Lower leg skin (tissue), 4 donors: Measurements from ENCODE around the gene MT1E. TPM values are rescaled to one million over a fixed set of nuclear protein-coding genes. Genes with fewer than 3 reads are reported as not detected.

ENCODE experiments used
- DNase-seq, 2 donors: peaks; one replicate each; pipeline ENCODE4 v3.0.0-alpha.2; 2019; ENCODE audit warnings: low spot score in 2 of 2
- H3K4me3 ChIP-seq: fragments of 200-600 bp; sonication (generic); 2 replicates; pipeline ENCODE4 v1.5.1; 2017; ENCODE audit warnings: mild to moderate bottlenecking, low read depth; ENCODE audit not compliant: poor library complexity, severe bottlenecking
- CTCF ChIP-seq, 3 donors: fragments of 450-650 bp; IDR thresholded peaks; one replicate each; pipeline ENCODE4 v1.5.1; 2016; ENCODE audit warnings: antibody characterized with exemption in 3 of 3, mild to moderate bottlenecking in 3 of 3, moderate library complexity in 2 of 3
- POLR2A ChIP-seq, 2 donors: fragments of 450-650 bp; IDR thresholded peaks; one replicate each; pipeline ENCODE4 v1.6.1; 2016 to 2017; ENCODE audit warnings: antibody characterized with exemption in 2 of 2, mild to moderate bottlenecking in 1 of 2, moderate library complexity in 1 of 2
- WGBS, 2 donors: methylation state at CpG; one replicate each; pipeline ENCODE4 v1.1.5; 2018; 5-methylcytosine and 5-hydroxymethylcytosine counted together
- intact Hi-C: fragments of 100-400 bp; cut with DNase I; formaldehyde crosslinking; loops from one replicate; pipeline ENCODE4 v1.15.0; 2023; ENCODE audit warnings: low total_unique reads
- total RNA-seq, 4 donors: library from RNA; depleted of rRNA; stranded (reverse); fragments of >200 nt; gene quantifications; one replicate each; pipeline ENCODE4 v1.1.0, GENCODE V29; 2016

Gene MT1E
- total RNA-seq, 4 donors from 2014 or later: 140 to 437 (median 224) TPM

GRCh38 chr16:56607675-56608042 lies 17.9 kb upstream of the MT1E start:
- no peak for TF ChIP-seq POLR2A (IDR thresholded peaks at IDR 0.05)
- no peak for TF ChIP-seq CTCF (IDR thresholded peaks at IDR 0.05)
- intact Hi-C loops: loop anchor here (10.0 kb wide), 2 partner anchors 77 to 93 kb away; partner anchors contain the start of gene MT1X
- no peak for DNase-seq
- WGBS, 2 donors: 22 to 35% methylated on average over 2 of the region's 2 CpGs
- H3K4me3 ChIP-seq: no peak overlapping the region

- WGBS, 2 donors: 2 to 4% methylated on average over 28 to 32 of the region's 62 CpGs
- TF ChIP-seq POLR2A (IDR thresholded peaks at IDR 0.05) (peak in 1 of 2 donors; percentile 36), CTCF (IDR thresholded peaks at IDR 0.05) (peak in 1 of 3 donors; percentile 22)
- H3K4me3 ChIP-seq: peak within 1 kb of the TSS; percentile 67
- intact Hi-C loops: loop anchor here (10.0 kb wide), 2 partner anchors 77 to 93 kb away; partner anchors contain the start of gene MT1X
- DNase-seq: peak; percentile 94 to 99
Measured at GRCh38 chr16:56608043-56608875, 17.3 kb upstream of the MT1E start, which contains the start of gene MT2A. MT2A (plus strand) TSS chr16:56608584; CDS start chr16:56608656, 72 bp downstream.

GRCh38 chr16:56608876-56609462 lies 16.6 kb upstream of the MT1E start:
- intact Hi-C loops: loop anchor here (10.0 kb wide), 2 partner anchors 76 to 94 kb away; partner anchors contain the start of gene MT1X
- peak overlapping the region; percentile 67 for H3K4me3 ChIP-seq
- no peak for TF ChIP-seq CTCF (IDR thresholded peaks at IDR 0.05)
- no peak for DNase-seq
- 0% methylated on average over 20 to 21 of the region's 21 CpGs for WGBS, 2 donors

GRCh38 chr16:56609463-56609921 lies 16.1 kb upstream of the MT1E start:
- peak overlapping the region; percentile 67 for H3K4me3 ChIP-seq
- 0 to 1% methylated on average over 6 of the region's 6 CpGs for WGBS, 2 donors
- TF ChIP-seq POLR2A (IDR thresholded peaks at IDR 0.05): no peak
- no peak for TF ChIP-seq CTCF (IDR thresholded peaks at IDR 0.05)
- DNase-seq: peak in 1 of 2 donors; percentile 79
- intact Hi-C loops: loop anchor here (10.0 kb wide), 2 partner anchors 75 to 95 kb away; partner anchors contain the start of gene MT1X

GRCh38 chr16:56610017-56610608 lies 15.5 kb upstream of the MT1E start:
- no peak for TF ChIP-seq POLR2A (IDR thresholded peaks at IDR 0.05)
- TF ChIP-seq CTCF (IDR thresholded peaks at IDR 0.05): no peak
- H3K4me3 ChIP-seq: no peak overlapping the region
- DNase-seq: peak in 1 of 2 donors; percentile 78
- WGBS, 2 donors: 4 to 7% methylated on average over 10 of the region's 10 CpGs
- intact Hi-C loops: no loop called here
